HG03135 (cell line): ENCODE data around the gene ARMC6.

Source experiments
- ATAC-seq: cut with Tn5 transposase; IDR thresholded peaks from one replicate; pipeline ENCODE4 v1.9.1; 2021; ENCODE audit warnings: mild to moderate bottlenecking, moderate library complexity; ENCODE audit not compliant: unreplicated experiment

The ARMC6 gene

GRCh38 chr19:19033426-19034203, at the start of gene ARMC6, which contains the start of gene SUGP2:
Gene ARMC6 (plus strand): TSS chr19:19033603. CDS start chr19:19034210, 607 bp downstream.
Gene SUGP2 (minus strand): TSS chr19:19033517. CDS start chr19:19031071, 2,446 bp downstream.
- peak; percentile 65 for ATAC-seq

GRCh38 chr19:18984251-18984650, 49.2 kb upstream of the ARMC6 start:
- no peak for ATAC-seq

- ATAC-seq, result no peak
These were observed 48.1 kb upstream of the ARMC6 start for GRCh38 chr19:18985257-18985656.

GRCh38 chr19:18987456-18987855, 45.9 kb upstream of the ARMC6 start:
- no peak for ATAC-seq

- no peak for ATAC-seq
These were observed 44.1 kb upstream of the ARMC6 start for GRCh38 chr19:18989316-18989715.

- no peak for ATAC-seq
These were observed 43.2 kb upstream of the ARMC6 start for GRCh38 chr19:18990128-18990708.

- no peak for ATAC-seq
These were observed 42.4 kb upstream of the ARMC6 start for GRCh38 chr19:18991006-18991405.

- no peak for ATAC-seq
These were observed 41.9 kb upstream of the ARMC6 start for GRCh38 chr19:18991468-18991867.

- no peak for ATAC-seq
These were observed 40.7 kb upstream of the ARMC6 start for GRCh38 chr19:18992696-18993095.

GRCh38 chr19:18993115-18993514, 40.3 kb upstream of the ARMC6 start:
- no peak for ATAC-seq

GRCh38 chr19:18995804-18996241, 37.6 kb upstream of the ARMC6 start:
- no peak for ATAC-seq

- no peak for ATAC-seq
These were observed 37.1 kb upstream of the ARMC6 start for GRCh38 chr19:18996351-18996750.

GRCh38 chr19:18996796-18997394, 36.5 kb upstream of the ARMC6 start:
- ATAC-seq, result no peak

- no peak for ATAC-seq
These were observed 35.1 kb upstream of the ARMC6 start for GRCh38 chr19:18998276-18998675.

- no peak for ATAC-seq
These were observed 34.2 kb upstream of the ARMC6 start for GRCh38 chr19:18999016-18999758.

- ATAC-seq, result no peak
These were observed 33.3 kb upstream of the ARMC6 start for GRCh38 chr19:18999896-19000620.

GRCh38 chr19:19004144-19004543, 29.3 kb upstream of the ARMC6 start:
- ATAC-seq, result no peak

GRCh38 chr19:19006213-19006612, 27.2 kb upstream of the ARMC6 start:
- ATAC-seq, result no peak

GRCh38 chr19:19009951-19010350, 23.5 kb upstream of the ARMC6 start:
- no peak for ATAC-seq

- no peak for ATAC-seq
These were observed 22.9 kb upstream of the ARMC6 start for GRCh38 chr19:19010551-19010950.

- ATAC-seq, result no peak
These were observed 12.3 kb upstream of the ARMC6 start for GRCh38 chr19:19021115-19021514.
